ENCODE measurements around the gene GKN2. TPM values are rescaled to one million over a fixed set of nuclear protein-coding genes. Genes with fewer than 3 reads are reported as not detected.

The GKN2 gene
- polyA plus RNA-seq, 2 of the 4 experiments (the other 2 are of a cell fraction) = 0.93 to 3.7 TPM

DNA sequence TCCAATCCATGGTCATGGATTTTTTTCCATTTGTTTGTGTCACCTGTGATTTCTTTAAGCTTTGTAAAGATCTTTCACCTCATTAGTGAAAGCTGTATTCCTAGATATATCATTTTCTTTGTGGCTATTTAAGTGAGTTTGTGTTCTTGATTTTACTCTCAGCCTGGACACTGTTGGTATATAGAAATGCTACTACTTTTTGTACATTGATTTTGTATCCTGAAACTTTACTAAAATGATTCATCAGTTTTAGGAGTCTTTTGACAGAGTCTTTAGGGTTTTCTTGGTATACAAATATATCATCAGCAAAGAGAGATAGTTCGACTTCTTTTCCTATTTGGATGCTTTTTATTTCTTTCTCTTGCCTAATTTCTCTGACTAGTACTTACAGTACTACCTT lies 12.3 kb downstream of the GKN2 start:
- CTCF ChIA-PET = interaction anchor here (0.6 to 7.1 kb wide), 2 partner anchors 14 to 73 kb away, joined by 3 to 61 read pairs; partner anchors contain the start of gene ANTXR1
- POLR2A ChIA-PET = no interaction called here
- H3K4me2 ChIP-seq = no peak overlapping the region
- ATAC-seq (no peak), DNase-seq (ENCODE audit: low read depth in 1 of 2, low spot score in 1 of 2) (no peak), FAIRE-seq (no peak)
- H3K27ac ChIP-seq = no peak overlapping the region
- peaks cover 38% of the 10 kb centered on the region for H3K9me3 ChIP-seq
- TF ChIP-seq ATOH8 (CRISPR knock-in tag; IDR thresholded peaks at IDR 0.05; ENCODE audit: low read depth) = no peak
- TF ChIP-seq HMGXB4 (CRISPR knock-in tag; IDR thresholded peaks at IDR 0.05; ENCODE audit: borderline replicate concordance) = no peak
- no peak for TF ChIP-seq HEYL (CRISPR knock-in tag; IDR thresholded peaks at IDR 0.05)
- TF ChIP-seq HOXA7 (CRISPR knock-in tag; IDR thresholded peaks at IDR 0.05) = no peak
- TF ChIP-seq TP53 (CRISPR knock-in tag; IDR thresholded peaks at IDR 0.05) = no peak
- no peak for TF ChIP-seq NR3C1 (IDR thresholded peaks at IDR 0.05)
- TF ChIP-seq BHLHE40 (IDR thresholded peaks at IDR 0.05; ENCODE audit: low read depth, low read length) = no peak
- TF ChIP-seq MAFK (IDR thresholded peaks at IDR 0.05; ENCODE audit: partially characterized antibody) = no peak
- TF ChIP-seq FOSB (CRISPR knock-in tag; IDR thresholded peaks at IDR 0.05) = no peak
- TF ChIP-seq, protein P1, sequence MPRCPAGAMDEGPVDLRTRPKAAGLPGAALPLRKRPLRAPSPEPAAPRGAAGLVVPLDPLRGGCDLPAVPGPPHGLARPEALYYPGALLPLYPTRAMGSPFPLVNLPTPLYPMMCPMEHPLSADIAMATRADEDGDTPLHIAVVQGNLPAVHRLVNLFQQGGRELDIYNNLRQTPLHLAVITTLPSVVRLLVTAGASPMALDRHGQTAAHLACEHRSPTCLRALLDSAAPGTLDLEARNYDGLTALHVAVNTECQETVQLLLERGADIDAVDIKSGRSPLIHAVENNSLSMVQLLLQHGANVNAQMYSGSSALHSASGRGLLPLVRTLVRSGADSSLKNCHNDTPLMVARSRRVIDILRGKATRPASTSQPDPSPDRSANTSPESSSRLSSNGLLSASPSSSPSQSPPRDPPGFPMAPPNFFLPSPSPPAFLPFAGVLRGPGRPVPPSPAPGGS (IDR thresholded peaks at IDR 0.05) = no peak
- TF ChIP-seq RARB (CRISPR knock-in tag; IDR thresholded peaks at IDR 0.05) = no peak
- no peak for TF ChIP-seq ZSCAN20 (CRISPR knock-in tag; IDR thresholded peaks at IDR 0.05)
- no peak for TF ChIP-seq KDM1A (IDR thresholded peaks at IDR 0.05; ENCODE audit: low read depth)
- no peak for TF ChIP-seq E2F6 (IDR thresholded peaks at IDR 0.05; ENCODE audit: borderline replicate concordance, low read depth)
- H3K4me1 ChIP-seq = peaks cover 18% of the 10 kb centered on the region
- H3K4me3 ChIP-seq = no peak overlapping the region
- 23% methylated on average over 1 of the region's 1 CpG for WGBS (ENCODE audit: missing lambda C conversion rate)

DNA sequence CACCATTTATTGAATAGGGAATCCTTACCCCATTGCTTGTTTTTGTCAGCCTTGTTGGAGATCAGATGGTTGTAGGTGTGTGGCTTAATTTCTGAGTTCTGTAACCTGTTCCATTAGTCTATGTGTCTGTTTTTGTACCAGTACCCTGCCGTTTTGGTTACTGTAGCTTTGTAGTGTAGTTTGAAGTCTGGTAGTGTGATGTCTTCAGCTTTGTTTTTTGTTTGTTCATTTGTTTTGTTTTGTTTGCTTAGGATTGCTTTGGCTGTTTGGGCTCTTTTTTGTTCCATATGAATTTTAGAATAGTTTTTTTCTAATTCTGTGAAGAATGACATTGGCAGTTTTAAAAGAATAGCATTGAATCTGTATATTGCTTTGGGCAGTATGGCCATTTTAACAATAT lies 12.7 kb downstream of the GKN2 start:
- 49% methylated on average over 1 of the region's 1 CpG for WGBS (ENCODE audit: missing lambda C conversion rate)
- no peak for ATAC-seq
- TF ChIP-seq ATOH8 (CRISPR knock-in tag; IDR thresholded peaks at IDR 0.05; ENCODE audit: low read depth) (no peak), KDM1A (IDR thresholded peaks at IDR 0.05; ENCODE audit: low read depth) (peak; percentile 78), HDAC2 (IDR thresholded peaks at IDR 0.05) (peak; percentile 70; the same call in 1 of the 2 replicates), CHD4 (IDR thresholded peaks at IDR 0.05; ENCODE audit: borderline replicate concordance) (no peak), POLR2AphosphoS2 (conservative IDR thresholded peaks at IDR 0.05; ENCODE audit: low read length) (no peak)

GRCh38 chr2:68938938-68939337 lies 13.8 kb downstream of the GKN2 start:
- H3K4me2 ChIP-seq = no peak overlapping the region
- no peak overlapping the region for H3K27ac ChIP-seq
- DNase-seq (ENCODE audit: low read depth in 1 of 2, low spot score in 1 of 2) (no peak), FAIRE-seq (no peak), ATAC-seq (no peak)
- H3K4me1 ChIP-seq = peaks cover 17% of the 10 kb centered on the region
- ChIA-PET CTCF (interaction anchor here (1.4 to 7.1 kb wide), 2 partner anchors 13 to 74 kb away, joined by 3 to 61 read pairs; partner anchors contain the start of gene ANTXR1), POLR2A (no interaction called here)
- no peak overlapping the region for H3K4me3 ChIP-seq
- TF ChIP-seq KDM1A (IDR thresholded peaks at IDR 0.05; ENCODE audit: low read depth) (peak; percentile 86; the same call in 1 of the 2 replicates), EP300 (IDR thresholded peaks at IDR 0.05) (no peak)
- peaks cover 30% of the 10 kb centered on the region for H3K9me3 ChIP-seq
- 67% methylated on average over 3 of the region's 3 CpGs for WGBS (ENCODE audit: missing lambda C conversion rate)

More for the DNA sequence above, 12.7 kb downstream of the GKN2 start:
- no peak overlapping the region for H3K4me3 ChIP-seq
- no peak for DNase-seq (ENCODE audit: low read depth in 1 of 2, low spot score in 1 of 2)
- no peak overlapping the region for H3K27ac ChIP-seq
- ChIA-PET POLR2A (no interaction called here), CTCF (interaction anchor here (7.1 kb wide), 1 partner anchor 14 kb away, joined by 61 read pairs; no protein-coding TSS in a partner anchor)
- H3K4me2 ChIP-seq = no peak overlapping the region
- H3K9me3 ChIP-seq = peaks cover 34% of the 10 kb centered on the region
- H3K4me1 ChIP-seq = peaks cover 18% of the 10 kb centered on the region
- FAIRE-seq = no peak
